H9 (cell line): Measurements from ENCODE around the gene ABR. TPM values are rescaled to one million over a fixed set of nuclear protein-coding genes. Genes with fewer than 3 reads are reported as not detected.

Experiments used
- DNase-seq: peaks from one replicate; pipeline ENCODE4 v3.0.0-alpha.2; 2017
- H2AFZ ChIP-seq: one replicate; pipeline ENCODE4 v1.6.1; 2013; ENCODE audit warnings: mild to moderate bottlenecking, low read length, control low read depth, moderate library complexity
- H2AK5ac ChIP-seq: 2 replicates; pipeline ENCODE4 v1.6.1; 2013; ENCODE audit warnings: low read length, control low read depth, mixed read lengths; ENCODE audit not compliant: insufficient read length
- H2BK120ac ChIP-seq: one replicate; pipeline ENCODE4 v1.6.1; 2013; ENCODE audit warnings: low read depth, mild to moderate bottlenecking, low read length, control low read depth, inconsistent platforms; ENCODE audit not compliant: poor library complexity, severe bottlenecking
- H2BK12ac ChIP-seq: 2 replicates; pipeline ENCODE4 v1.6.1; 2013; ENCODE audit warnings: low read length, control low read depth, mixed read lengths, low read depth; ENCODE audit not compliant: insufficient read length
- H2BK15ac ChIP-seq: 2 replicates; pipeline ENCODE4 v1.6.1; 2013; ENCODE audit warnings: low read depth, low read length, control low read depth
- H2BK20ac ChIP-seq: one replicate; pipeline ENCODE4 v1.6.1; 2013; ENCODE audit warnings: low read depth, mild to moderate bottlenecking, low read length, control low read depth, inconsistent platforms; ENCODE audit not compliant: poor library complexity, severe bottlenecking
- H2BK5ac ChIP-seq: 2 replicates; pipeline ENCODE4 v1.6.1; 2013; ENCODE audit warnings: low read length, control low read depth, mixed read lengths; ENCODE audit not compliant: insufficient read length
- H3K14ac ChIP-seq: 2 replicates; pipeline ENCODE4 v1.6.1; 2013; ENCODE audit warnings: low read length, control low read depth; ENCODE audit not compliant: insufficient read depth
- H3K18ac ChIP-seq: 2 replicates; pipeline ENCODE4 v1.6.1; 2013; ENCODE audit warnings: low read depth, mild to moderate bottlenecking, mixed read lengths, low read length, control low read depth; ENCODE audit not compliant: insufficient read length
- H3K23ac ChIP-seq: 2 replicates; pipeline ENCODE4 v1.6.1; 2013; ENCODE audit warnings: low read length, control low read depth, mixed read lengths, low read depth; ENCODE audit not compliant: insufficient read length
- H3K23me2 ChIP-seq: 2 replicates; pipeline ENCODE4 v1.6.1; 2013; ENCODE audit warnings: low read depth, mild to moderate bottlenecking, mixed read lengths, low read length, control low read depth; ENCODE audit not compliant: insufficient read length, poor library complexity, severe bottlenecking
- H3K27ac ChIP-seq: 2 replicates; pipeline ENCODE4 v1.5.1; 2013; ENCODE audit warnings: low read length, control low read depth, mixed read lengths, low read depth; ENCODE audit not compliant: insufficient read length
- H3K27me3 ChIP-seq: 2 replicates; pipeline ENCODE4 v1.6.1; 2013; ENCODE audit warnings: low read length, control low read depth, inconsistent platforms; ENCODE audit not compliant: insufficient read depth
- H3K4ac ChIP-seq: 2 replicates; pipeline ENCODE4 v1.6.1; 2013; ENCODE audit warnings: low read depth, mild to moderate bottlenecking, control low read depth, inconsistent platforms, low read length, moderate library complexity
- H3K4me1 ChIP-seq: 2 replicates; pipeline ENCODE4 v1.6.1; 2013; ENCODE audit warnings: low read length, control low read depth, inconsistent platforms; ENCODE audit not compliant: insufficient read depth
- H3K4me2 ChIP-seq: 2 replicates; pipeline ENCODE4 v1.6.1; 2013; ENCODE audit warnings: low read length, control low read depth, mixed read lengths; ENCODE audit not compliant: insufficient read length, insufficient read depth
- H3K56ac ChIP-seq: 2 replicates; pipeline ENCODE4 v1.6.1; 2013; ENCODE audit warnings: low read depth, mild to moderate bottlenecking, mixed read lengths, low read length, control low read depth; ENCODE audit not compliant: insufficient read length
- H3K79me1 ChIP-seq: 2 replicates; pipeline ENCODE4 v1.6.1; 2013; ENCODE audit warnings: low read depth, mild to moderate bottlenecking, moderate library complexity, low read length, control low read depth, inconsistent platforms; ENCODE audit not compliant: insufficient read depth, poor library complexity, severe bottlenecking
- H3K79me2 ChIP-seq: 2 replicates; pipeline ENCODE4 v1.6.1; 2013; ENCODE audit warnings: low read length, control low read depth, inconsistent platforms; ENCODE audit not compliant: insufficient read depth
- H3K9ac ChIP-seq: 2 replicates; pipeline ENCODE4 v1.6.1; 2013; ENCODE audit warnings: low read length, control low read depth, mixed read lengths; ENCODE audit not compliant: insufficient read length; ENCODE audit errors: extremely low read depth
- H3K9me3 ChIP-seq: one replicate; pipeline ENCODE4 v1.6.1; 2013; ENCODE audit warnings: low read depth, low read length, inconsistent platforms; ENCODE audit not compliant: control insufficient read depth
- H3T11ph ChIP-seq: one replicate; pipeline ENCODE4 v1.6.1; 2013; ENCODE audit warnings: mild to moderate bottlenecking, low read length, control low read depth, inconsistent platforms
- H4K20me1 ChIP-seq: one replicate; pipeline ENCODE4 v1.6.1; 2013; ENCODE audit not compliant: control insufficient read depth, insufficient read length, insufficient read depth
- H4K5ac ChIP-seq: 2 replicates; pipeline ENCODE4 v1.6.1; 2013; ENCODE audit warnings: low read depth, mild to moderate bottlenecking, mixed read lengths, low read length, control low read depth; ENCODE audit not compliant: insufficient read length
- H4K8ac ChIP-seq: replicated peaks from 2 replicates; pipeline ENCODE4 v1.6.1; 2013; ENCODE audit warnings: low read length, control low read depth, mixed read lengths, low read depth; ENCODE audit not compliant: insufficient read length
- H4K91ac ChIP-seq: 2 replicates; pipeline ENCODE4 v1.6.1; 2013; ENCODE audit warnings: low read depth, mild to moderate bottlenecking, moderate library complexity, mixed read lengths, low read length, control low read depth; ENCODE audit not compliant: insufficient read length
- H3K27ac Mint-ChIP-seq, 3 experiments: 2 replicates in 2 of 3; 3 replicates in 1 of 3; pipeline ENCODE4 v1.8.0; 2020 to 2021; ENCODE audit warnings: mixed read lengths in 3 of 3, mild to moderate bottlenecking in 1 of 3, moderate library complexity in 1 of 3
- H3K27me3 Mint-ChIP-seq: 2 replicates; pipeline ENCODE4 v1.8.0; 2021; ENCODE audit warnings: low read depth, mild to moderate bottlenecking, moderate library complexity, mixed read lengths
- H3K36me3 Mint-ChIP-seq, 3 experiments: 2 replicates in 2 of 3; 3 replicates in 1 of 3; pipeline ENCODE4 v1.8.0; 2020 to 2021; ENCODE audit warnings: low read depth in 3 of 3, mixed read lengths in 3 of 3; ENCODE audit not compliant: insufficient read depth in 1 of 3
- H3K4me1 Mint-ChIP-seq, 2 experiments: 2 replicates each; pipeline ENCODE4 v1.8.0; 2020; ENCODE audit warnings: mixed read lengths in 2 of 2
- H3K4me3 Mint-ChIP-seq, 2 experiments: 2 replicates in 1 of 2; 3 replicates in 1 of 2; pipeline ENCODE4 v1.8.0; 2020 to 2021; ENCODE audit warnings: mild to moderate bottlenecking in 2 of 2, mixed read lengths in 2 of 2, moderate library complexity in 1 of 2
- H3K9me3 Mint-ChIP-seq, 2 experiments: 2 replicates in 1 of 2; 3 replicates in 1 of 2; pipeline ENCODE4 v1.8.0; 2020; ENCODE audit warnings: mild to moderate bottlenecking in 2 of 2, mixed read lengths in 2 of 2, moderate library complexity in 1 of 2
- WGBS: extraction: QIAGEN DNeasy Blood & Tissue Kit; methylation state at CpG from one replicate; pipeline ENCODE4 v1.1.7; 2013; ENCODE audit warnings: missing lambda C conversion rate, low lambda C conversion rate, mixed read lengths; ENCODE audit not compliant: insufficient read length; ENCODE audit errors: extremely low coverage; 5-methylcytosine and 5-hydroxymethylcytosine counted together
- total RNA-seq: library from RNA; stranded (reverse); gene quantifications from 2 replicates; pipeline ENCODE4 v1.2.1, GENCODE V29; 2021
- TF ChIP-seq, protein P1 (sequence below): fragments of 200-600 bp; sonication (generic); conservative IDR thresholded peaks from 3 replicates; pipeline ENCODE4 v1.8.0; 2021; ENCODE audit warnings: antibody characterized with exemption, mild to moderate bottlenecking

Gene ABR
- total RNA-seq, 1 experiment from 2014 or later: 34.7 TPM

DNA sequence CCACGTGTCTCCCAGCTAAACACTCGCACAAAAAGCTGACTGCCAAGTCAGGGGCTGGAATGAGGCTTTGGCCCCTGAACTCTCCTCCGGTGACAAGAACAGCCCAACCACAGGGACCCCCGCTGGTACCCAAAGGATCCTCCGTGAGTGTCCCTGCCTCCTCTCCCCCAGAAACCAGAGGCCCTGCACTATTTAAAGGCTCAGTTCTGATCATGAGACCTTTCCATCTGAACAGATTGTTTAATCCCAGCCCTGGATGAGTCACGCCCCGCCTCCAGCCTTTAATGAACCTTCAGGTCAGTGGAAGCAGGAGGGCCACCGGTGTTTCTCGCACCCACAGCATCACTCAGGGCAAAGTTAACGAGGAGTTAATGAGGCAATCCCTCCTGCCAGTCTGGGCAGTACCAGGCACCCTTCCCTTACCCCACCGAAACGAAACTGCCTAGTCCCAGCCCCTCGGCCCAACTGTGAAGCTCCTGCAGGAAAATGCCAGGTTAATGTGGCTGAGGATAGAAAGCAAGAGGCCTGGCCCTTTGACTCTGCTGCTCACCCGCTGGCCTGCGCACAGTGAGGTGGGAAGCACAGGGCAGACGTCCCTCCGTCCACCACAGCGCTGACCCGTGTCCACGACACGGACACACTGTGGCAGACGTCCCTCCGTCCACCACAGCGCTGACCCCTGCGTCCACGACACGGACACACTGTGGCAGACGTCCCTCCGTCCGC lies 150.4 kb downstream of the ABR start:
- H3K27ac Mint-ChIP-seq: no peak overlapping the region

More for the DNA sequence above, 150.4 kb downstream of the ABR start:
- H2BK120ac ChIP-seq: no peak overlapping the region
- H3K4ac ChIP-seq: no peak overlapping the region
- Mint-ChIP-seq H3K36me3 (no peaks in the 10 kb centered on the region; a peak in 1 of 7 replicates), H3K4me3 (no peak overlapping the region), H3K27me3 (peaks cover 18% of the 10 kb centered on the region), H3K4me1 (peaks cover 2 to 11% of the 10 kb centered on the region in 2 experiments; a peak in 3 of 4 replicates), H3K9me3 (no peaks in the 10 kb centered on the region)
- no peaks in the 10 kb centered on the region for H3K27me3 ChIP-seq
- no peak overlapping the region for H3K4me2 ChIP-seq
- no peak overlapping the region for H3K56ac ChIP-seq
- no peak overlapping the region for H2BK20ac ChIP-seq
- H3K4me1 ChIP-seq: no peaks in the 10 kb centered on the region
- TF ChIP-seq, protein P1, sequence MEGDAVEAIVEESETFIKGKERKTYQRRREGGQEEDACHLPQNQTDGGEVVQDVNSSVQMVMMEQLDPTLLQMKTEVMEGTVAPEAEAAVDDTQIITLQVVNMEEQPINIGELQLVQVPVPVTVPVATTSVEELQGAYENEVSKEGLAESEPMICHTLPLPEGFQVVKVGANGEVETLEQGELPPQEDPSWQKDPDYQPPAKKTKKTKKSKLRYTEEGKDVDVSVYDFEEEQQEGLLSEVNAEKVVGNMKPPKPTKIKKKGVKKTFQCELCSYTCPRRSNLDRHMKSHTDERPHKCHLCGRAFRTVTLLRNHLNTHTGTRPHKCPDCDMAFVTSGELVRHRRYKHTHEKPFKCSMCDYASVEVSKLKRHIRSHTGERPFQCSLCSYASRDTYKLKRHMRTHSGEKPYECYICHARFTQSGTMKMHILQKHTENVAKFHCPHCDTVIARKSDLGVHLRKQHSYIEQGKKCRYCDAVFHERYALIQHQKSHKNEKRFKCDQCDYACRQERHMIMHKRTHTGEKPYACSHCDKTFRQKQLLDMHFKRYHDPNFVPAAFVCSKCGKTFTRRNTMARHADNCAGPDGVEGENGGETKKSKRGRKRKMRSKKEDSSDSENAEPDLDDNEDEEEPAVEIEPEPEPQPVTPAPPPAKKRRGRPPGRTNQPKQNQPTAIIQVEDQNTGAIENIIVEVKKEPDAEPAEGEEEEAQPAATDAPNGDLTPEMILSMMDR: no peak
- H3K9ac ChIP-seq: no peak overlapping the region
- H4K8ac ChIP-seq: no peak overlapping the region
- no peak overlapping the region for H2BK5ac ChIP-seq
- H4K91ac ChIP-seq: no peak overlapping the region
- peaks cover 9% of the 10 kb centered on the region for H3K23me2 ChIP-seq
- no peak overlapping the region for H3K27ac ChIP-seq
- H4K5ac ChIP-seq: no peak overlapping the region
- H4K20me1 ChIP-seq: no peaks in the 10 kb centered on the region
- WGBS: no CpG with 5 or more reads among the region's 30 CpGs
- H3T11ph ChIP-seq: no peak overlapping the region
- no peak for DNase-seq
- H2AFZ ChIP-seq: no peak overlapping the region
- H2BK15ac ChIP-seq: no peak overlapping the region
- no peaks in the 10 kb centered on the region for H3K79me1 ChIP-seq
- no peaks in the 10 kb centered on the region for H3K79me2 ChIP-seq
- no peak overlapping the region for H3K14ac ChIP-seq
- H2AK5ac ChIP-seq: no peak overlapping the region
- no peak overlapping the region for H3K18ac ChIP-seq
- no peaks in the 10 kb centered on the region for H3K9me3 ChIP-seq
- H3K23ac ChIP-seq: no peak overlapping the region
- no peak overlapping the region for H2BK12ac ChIP-seq
